HG03097 (cell line): ENCODE data around the gene TMC5.

Experiments used
- ATAC-seq: cut with Tn5 transposase; IDR thresholded peaks from one replicate; pipeline ENCODE4 v1.9.1; 2021; ENCODE audit not compliant: unreplicated experiment, low FRiP score

The TMC5 gene

DNA sequence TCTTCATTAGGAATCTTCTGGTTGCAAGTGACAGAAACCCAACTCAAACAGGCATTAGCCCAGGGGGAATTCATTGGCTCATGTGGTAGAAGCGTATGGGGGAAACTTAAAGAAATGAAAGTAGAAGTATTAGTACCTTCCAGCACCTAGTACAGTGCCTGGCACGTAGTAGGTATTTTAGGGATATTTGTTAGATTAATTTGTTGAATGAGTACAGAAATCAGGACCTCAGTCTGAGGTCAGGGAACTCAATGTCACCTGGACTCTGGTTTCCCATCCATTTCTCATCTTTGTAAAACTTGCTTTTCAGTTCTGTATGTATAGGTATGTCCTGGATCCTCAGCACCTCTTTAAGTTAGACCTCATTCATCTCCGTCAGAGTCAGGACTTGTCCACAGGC is 32.5 kb downstream of the TMC5 start:
- ATAC-seq: no peak

DNA sequence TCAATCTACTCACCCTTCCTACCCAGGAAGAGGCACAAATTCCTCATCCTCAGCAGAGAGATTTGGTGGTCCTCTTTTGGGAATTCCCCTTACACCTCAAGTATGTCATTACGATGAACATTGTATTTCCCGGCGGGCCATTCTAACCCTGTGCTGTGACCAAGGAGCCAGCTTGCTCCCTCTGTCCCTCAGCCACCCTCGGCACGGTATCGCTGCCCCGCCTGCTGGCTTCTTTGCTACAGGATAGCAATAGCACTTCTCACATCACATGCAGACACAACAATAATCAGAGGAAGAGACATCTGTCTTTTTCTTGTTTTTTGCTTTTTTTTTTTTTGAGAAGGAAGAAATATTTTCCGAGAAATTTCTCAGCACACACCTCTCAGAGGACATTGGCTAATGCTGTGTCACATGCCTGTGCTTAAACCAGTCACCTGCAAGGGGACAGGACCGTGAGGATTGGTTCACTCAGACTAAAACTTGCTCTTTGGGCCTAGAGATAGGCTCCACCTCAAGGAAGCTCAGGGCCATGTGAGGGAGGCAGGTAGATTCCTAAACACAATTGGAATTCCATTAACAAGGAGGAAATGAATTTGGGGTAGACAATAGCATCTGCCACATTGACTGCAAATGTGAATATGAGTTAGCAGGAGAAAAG is 41.2 kb downstream of the TMC5 start:
- no peak for ATAC-seq

DNA sequence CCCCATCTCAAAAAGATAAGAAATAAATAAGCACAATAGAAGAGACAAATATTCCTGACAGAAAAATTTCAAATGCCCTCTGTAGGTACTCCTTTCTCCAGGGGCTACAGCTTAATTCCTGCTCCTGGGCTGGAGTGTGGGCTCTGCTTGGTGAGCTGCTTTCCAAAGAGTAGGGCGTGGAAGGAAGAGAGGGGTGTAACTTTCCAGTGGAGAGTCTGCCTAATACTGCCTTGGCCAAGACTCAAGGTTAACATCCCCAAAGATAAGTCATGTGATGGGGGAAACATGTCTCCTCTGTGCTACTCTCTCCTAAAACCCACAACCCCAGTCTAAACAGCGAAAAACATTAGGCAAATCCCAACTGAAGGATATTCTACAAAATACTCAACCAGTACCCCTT is 42.7 kb downstream of the TMC5 start:
- ATAC-seq: no peak

DNA sequence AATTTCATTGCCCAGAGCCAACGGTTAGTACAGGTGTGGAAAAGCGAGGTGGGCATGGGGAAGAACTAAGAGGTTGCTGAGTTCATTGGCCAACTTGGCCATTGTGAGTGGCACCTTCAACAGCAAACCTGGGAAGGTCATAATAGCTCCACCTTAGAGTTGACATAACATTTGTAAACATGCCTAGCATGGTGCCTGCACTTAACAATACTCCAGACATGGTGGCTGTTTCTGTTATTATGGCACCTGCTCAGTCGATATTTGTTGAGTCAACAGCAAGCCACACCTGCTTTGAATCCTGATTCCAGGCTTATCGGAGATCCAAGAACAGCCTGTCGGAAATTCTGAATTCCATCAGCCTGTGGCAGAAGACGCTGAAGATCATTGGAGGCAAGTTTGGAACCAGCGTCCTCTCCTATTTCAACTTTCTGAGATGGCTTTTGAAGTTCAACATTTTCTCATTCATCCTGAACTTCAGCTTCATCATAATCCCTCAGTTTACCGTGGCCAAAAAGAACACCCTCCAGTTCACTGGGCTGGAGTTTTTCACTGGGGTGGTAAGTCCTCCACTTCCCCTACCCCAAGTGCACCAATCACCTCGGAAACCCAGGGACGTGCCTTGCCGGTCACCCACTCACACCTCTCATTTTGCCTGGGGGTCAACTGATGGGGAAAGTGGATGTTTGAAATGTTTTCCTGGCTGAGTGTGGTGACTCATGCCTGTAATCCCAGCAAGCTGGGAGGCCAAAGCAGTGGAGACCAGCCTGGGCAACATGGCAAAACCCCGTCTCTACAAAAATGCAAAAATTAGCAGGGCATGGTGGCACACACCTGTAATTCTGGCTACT is 46.0 kb downstream of the TMC5 start:
- no peak for ATAC-seq

DNA sequence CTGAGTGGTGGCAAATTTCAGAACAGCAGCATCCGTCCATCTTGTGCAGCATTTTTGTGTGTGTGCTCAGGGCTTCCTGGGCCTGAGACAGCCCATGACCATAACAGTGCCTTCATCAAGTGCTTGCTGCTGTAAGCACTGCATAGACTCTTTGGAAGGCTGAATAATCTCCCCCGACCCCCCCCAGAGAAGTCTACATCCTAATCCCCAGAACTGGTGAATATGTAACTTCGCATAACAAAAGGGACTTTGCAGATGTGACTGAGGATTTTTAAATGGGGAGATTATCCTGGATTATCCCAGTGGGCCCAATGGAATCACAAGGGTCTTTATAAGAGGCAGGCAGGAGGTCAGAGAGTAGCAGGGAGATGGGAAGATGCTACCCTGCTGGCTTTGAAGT is 50.6 kb downstream of the TMC5 start:
- no peak for ATAC-seq

DNA sequence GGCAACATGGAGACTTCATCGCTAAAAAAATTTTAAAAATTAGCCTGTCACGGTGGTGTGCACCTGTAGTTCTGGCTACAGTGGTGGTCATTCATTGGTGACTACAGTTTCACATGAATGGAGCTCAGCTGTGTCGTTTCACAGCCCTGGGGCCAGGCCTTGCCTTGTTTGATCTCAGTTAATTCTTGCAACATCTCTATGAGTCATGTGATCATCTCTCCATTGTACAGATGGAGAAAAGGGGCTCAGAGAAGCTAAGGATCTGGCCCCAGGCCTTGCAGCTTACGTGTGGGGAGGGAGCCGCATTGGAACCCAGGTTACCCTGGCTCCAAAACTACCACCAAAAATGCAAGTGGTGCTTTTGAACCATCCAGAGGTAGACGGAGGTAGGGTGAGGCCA is 54.8 kb downstream of the TMC5 start:
- no peak for ATAC-seq

DNA sequence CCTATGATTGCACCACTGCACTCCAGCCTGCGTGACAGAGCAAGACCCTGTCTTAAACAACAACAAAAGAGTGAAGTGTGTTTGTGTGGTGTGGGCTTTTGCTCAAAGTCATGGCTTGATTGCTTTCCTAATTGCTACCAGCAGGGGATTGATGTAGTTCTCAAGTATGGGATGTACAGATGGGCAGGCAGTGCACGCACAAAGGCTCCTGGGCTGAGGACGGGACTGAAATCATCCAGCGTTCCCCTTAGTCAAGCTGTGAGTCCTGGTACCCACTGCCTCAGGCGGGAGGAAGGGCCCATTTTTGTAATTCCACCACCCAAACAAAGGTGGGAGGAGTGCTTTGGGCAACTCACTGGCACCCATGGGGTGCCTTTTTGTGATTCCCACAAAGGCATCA is 56.9 kb downstream of the TMC5 start:
- ATAC-seq: no peak

DNA sequence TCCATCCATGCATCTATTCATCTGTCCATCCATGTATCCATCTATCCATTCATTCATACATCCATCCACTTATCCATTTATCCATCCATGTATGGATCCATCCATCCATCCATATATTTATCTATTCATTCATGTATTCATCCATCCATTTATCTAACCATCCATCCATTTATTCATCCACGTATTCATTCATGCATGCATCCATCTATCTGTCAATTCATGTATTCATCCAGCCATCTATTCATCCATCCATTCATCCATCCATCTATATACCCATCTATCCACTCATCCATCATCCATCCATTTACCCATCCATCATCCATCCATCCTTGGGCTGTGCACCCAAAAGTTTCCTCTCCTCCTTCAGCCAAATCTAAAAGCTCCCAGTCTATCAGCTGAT is 60.8 kb downstream of the TMC5 start:
- ATAC-seq: no peak

DNA sequence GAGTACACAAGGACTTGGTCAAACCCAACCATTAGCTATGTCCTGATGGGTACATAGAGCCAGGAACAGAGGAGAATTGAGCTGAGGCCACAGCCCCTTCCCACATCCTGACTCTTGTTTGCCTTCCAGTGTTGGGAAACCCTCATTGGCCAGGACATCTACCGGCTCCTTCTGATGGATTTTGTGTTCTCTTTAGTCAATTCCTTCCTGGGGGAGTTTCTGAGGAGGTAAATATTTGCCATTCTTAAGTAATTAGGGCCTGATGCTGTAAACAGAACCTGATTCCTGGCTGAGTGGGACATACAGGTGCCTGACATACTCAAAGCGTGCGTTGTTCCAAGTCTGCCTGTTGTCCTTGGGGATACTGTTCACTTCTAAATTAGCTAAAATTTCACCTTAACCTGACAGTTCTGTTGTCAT is 61.6 kb downstream of the TMC5 start:
- no peak for ATAC-seq

DNA sequence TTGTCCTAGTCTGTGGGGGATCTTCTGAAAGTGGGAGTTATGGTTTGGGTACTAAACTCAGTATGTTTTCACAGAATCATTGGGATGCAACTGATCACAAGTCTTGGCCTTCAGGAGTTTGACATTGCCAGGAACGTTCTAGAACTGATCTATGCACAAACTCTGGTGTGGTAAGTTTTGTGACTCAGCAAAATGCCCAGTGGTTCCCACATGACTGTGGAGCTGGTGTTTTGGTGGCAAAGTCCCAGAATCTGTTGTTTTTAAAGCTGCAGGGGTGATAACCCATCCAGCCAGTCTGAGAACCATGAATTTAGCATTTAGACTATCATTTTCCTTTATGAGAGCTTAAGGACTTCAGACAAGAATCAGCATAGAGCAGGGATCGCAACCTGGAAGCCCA is 63.6 kb downstream of the TMC5 start:
- ATAC-seq: no peak

DNA sequence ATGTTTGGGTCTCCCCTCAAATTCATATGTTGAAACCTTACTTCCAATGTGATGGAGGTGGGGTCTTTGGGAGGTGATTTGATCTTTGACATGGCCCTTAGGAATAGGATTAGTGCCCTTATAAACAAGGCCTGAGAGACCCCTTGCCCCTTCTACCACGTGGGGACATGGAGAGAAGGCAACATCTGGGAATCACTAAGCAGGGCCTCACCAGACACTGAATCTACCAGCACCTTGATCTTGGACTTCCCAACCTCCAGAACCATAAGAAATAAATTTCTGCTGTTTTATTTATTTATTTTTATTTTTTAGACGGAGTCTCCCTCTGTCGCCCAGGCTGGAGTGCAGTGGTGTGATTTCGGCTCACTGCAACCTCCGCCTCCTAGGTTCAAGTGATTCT is 64.1 kb downstream of the TMC5 start:
- no peak for ATAC-seq

DNA sequence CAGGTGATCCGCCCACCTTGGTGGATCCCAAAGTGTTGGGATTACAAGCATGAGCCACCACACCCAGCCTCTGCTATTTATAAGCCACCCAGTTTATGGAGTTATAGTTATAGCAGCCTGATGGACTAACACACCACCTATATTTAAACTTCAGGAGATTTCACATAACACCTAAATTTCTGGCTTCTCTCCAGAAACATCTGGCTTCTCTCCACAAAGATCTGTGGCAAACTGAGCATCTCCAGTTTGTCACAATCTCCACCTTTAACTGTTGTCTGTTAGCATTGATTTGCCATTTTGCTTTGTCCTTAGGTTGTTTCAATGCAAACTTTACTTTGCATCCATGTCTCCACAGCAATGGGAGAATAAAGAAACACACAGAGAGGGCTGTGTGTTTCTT is 64.6 kb downstream of the TMC5 start:
- no peak for ATAC-seq

DNA sequence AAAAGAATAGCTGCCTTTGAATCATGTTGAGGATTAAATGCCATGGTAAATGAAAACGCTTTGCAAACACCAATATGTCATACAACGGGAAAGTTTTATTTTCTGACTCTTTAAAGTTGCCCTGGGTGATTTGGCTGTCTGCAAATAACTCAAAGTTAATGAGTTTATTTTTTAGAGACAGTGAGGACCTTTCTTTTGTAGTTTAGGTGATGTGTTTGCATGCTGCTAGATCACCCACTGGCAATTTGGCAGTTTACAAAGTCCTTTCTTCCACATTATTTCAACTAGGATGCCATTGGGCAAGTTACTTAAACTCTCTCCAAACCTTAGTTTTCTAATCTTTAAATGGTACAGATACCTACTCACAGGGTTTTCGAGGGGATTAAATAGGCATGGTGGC is 66.4 kb downstream of the TMC5 start:
- no peak for ATAC-seq

DNA sequence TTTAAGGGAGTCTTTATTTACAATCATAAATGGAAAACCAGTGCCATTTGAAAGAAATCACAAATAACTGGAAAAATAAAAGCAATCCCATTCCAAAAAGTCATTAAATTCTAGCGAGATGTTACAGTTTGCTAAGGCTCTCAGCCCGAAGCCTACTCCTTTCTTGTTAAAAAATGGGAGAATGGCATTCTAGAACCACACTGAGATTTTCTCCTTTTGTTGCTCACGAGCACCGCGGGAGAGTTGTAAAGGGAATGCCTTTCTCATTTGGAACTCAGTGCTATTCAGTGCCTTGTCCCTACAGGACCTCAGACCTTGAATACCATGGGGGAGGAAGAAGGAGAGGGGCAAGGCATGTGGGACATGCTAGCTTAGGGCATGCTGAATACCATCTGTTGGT is 67.9 kb downstream of the TMC5 start:
- no peak for ATAC-seq

DNA sequence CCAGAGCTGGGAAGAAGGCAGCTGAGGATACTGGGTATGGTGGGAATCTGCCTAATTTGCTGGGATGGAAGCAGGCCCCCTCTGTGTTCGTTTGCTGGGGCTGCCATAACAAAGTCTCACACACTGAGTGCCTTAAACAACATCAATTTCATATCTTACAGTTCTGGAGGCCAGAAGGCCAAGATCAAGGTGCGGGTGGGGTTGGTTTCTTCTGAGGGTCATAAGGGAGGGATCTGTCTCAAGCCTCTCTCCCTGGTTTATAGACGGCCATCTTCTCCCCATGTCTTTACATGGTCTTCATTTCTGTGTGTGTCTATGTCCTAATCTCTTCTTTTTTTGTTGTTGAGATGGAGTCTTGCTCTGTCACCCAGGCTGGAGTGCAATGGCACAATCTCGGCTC is 68.4 kb downstream of the TMC5 start:
- ATAC-seq: no peak

DNA sequence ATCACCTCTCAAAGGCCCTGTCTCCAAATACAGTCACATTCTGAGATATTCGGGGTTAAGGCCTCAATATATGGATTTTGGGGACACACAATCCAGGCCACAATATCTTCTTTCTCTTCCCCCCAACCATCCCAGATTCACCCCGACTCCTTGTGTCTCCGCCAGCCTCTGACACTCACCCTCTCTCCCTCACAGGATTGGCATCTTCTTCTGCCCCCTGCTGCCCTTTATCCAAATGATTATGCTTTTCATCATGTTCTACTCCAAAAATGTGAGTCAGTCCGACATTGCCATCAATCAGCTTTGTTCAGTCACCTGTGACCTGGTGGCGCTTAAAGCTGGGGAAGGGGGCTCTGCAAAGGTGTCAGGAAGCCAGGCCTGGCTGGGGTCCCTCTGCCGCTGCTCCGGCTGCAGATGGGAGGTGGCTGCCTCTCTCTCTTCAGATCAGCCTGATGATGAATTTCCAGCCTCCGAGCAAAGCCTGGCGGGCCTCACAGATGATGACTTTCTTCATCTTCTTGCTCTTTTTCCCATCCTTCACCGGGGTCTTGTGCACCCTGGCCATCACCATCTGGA is 69.2 kb downstream of the TMC5 start:
- no peak for ATAC-seq

DNA sequence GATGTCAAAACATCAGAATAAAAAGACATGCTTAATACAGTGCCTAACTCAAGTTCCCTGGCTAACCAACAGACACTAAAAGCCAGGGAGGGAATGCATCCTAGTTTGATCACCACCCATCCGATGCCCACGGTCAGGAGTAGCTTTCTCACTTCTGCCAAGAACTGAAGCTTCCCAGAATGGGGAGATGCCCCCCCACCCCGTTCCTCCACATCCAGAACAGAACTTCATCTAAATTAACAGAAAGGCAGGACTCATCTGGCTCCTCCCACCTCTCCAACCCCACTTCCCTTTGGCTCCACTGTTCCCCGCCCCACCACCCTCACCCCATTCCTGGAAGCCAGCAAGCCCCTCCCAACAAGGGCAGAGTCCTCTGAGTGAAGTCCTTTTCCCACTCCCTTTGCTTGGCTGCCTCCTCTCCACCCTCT is 70.5 kb downstream of the TMC5 start:
- no peak for ATAC-seq

DNA sequence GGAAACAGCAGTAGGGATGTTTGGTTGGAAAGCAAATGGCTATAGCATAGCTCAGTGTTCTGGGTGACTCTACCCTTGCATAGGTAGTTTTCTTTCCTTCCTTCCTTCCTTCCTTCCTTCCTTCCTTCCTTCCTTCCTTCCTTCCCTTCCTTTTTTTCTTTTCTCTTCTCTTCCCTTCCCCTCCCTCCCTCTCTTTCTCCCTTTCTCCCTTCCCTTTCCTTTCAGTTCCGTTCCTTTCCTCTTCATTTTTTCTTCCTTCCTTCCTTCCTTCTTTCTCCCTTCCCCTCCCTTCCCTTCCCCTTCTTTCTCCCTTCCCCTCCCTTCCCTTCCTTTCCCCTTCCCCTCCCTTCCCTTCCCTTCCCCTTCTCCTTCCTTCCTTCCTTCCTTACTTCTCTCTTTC is 72.9 kb downstream of the TMC5 start:
- ATAC-seq: no peak

DNA sequence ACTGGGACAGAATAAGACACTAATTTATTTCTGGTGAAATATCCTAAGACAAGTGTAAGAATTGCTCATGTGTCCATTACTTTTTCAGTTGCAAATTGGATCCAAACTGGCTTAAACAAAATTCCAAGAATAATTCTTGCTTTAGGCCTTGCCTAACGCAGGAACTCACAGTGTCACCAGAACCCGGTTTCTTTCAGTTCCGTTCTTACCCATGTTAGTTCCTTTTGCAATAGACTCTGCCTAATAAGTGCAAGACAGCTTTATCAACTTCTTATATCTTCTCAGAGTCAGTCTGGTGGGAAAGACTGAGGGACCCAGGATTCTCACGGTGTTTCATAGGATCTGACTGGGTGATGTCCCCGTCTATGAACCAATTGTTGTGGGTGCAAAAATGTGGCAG is 79.5 kb downstream of the TMC5 start:
- no peak for ATAC-seq

DNA sequence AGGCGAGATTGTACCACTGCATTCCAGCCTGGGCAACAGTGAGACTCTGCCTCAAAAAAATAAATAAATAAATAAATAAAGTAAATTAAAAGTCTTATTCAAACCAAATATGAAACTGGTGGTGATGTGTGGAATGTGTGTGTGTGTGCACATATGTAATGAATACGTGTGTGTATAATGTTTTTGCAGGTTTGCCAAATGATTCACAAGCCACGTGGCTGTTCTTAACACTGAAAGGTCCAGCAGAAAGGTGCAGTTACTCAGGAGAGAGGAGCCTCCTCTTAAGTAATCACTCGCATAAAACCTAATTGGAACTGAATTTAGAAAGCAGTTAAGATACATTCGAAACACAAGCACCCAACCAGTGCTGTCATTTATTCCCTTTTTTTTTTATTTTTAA is 81.3 kb downstream of the TMC5 start:
- no peak for ATAC-seq

DNA sequence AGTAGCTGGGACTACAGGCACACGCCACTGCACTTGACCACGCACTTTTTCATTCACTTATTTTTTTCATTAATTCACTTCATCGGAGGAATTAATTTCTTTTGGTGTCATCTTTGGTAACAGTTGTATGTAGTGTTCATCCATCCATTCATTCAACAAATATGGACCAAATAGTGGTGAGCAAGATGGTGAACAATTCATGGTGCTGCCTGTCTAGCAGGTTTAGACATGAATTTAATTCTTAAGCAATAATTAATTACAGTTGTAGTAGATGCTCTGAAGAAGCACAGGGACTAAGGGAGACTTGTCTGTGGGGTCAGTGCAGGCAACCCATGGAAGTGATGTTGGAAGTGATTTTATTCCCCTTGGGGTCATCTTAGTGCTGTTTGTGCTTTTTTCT is 81.8 kb downstream of the TMC5 start:
- no peak for ATAC-seq
